Measurements from ENCODE around the gene LIN7C. TPM values are rescaled to one million over a fixed set of nuclear protein-coding genes. Genes with fewer than 3 reads are reported as not detected.

Gene LIN7C
- total and polyA plus RNA-seq, 9 of the 15 experiments (the other 6 are each of a cell fraction or from before 2014, with no cell fraction given), result 10.8 to 52.7 (median 21.5) TPM

DNA sequence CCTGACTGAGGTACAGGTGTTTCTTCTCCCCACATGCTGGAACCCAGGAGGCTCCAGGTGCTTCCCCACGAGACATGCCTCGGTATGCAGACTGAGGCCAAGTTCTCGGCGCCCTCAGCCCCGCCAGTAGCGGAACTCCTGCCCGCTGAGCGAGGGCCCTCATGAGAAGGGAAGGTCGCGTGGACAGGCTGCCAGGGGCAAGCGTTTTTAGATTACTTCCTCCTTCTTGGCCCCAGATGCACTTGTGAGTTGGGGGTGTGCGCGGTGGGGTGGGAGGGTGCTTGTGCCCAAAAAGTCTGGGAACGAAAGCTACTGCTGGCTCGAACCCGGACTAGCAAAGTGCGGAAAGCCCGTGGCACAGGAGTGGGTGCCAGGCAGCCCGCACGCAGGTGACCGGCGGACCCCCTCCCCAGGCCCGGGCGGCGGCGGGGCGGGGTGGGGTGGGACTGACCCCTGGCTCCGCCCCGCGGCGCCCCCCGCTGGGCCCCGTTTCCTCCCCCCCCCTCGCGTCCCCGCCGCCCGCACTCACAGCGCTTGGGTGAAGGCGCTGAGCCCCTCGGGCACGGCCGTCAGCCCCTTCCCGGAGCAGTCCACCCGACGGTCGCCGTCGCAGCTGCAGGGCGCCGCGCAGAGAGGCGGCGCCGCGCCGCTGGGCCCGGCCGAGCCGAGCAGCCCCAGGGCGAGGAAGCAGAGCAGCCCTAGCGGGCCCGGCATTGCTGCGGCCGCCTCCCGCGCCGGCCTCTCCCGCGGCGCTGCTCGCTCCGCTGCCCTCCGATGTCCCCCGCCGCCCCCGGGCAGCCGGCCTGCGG is 34.8 kb downstream of the LIN7C start (continued):
- TF ChIP-seq, protein P1, sequence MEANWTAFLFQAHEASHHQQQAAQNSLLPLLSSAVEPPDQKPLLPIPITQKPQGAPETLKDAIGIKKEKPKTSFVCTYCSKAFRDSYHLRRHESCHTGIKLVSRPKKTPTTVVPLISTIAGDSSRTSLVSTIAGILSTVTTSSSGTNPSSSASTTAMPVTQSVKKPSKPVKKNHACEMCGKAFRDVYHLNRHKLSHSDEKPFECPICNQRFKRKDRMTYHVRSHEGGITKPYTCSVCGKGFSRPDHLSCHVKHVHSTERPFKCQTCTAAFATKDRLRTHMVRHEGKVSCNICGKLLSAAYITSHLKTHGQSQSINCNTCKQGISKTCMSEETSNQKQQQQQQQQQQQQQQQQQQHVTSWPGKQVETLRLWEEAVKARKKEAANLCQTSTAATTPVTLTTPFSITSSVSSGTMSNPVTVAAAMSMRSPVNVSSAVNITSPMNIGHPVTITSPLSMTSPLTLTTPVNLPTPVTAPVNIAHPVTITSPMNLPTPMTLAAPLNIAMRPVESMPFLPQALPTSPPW (CRISPR knock-in tag; IDR thresholded peaks at IDR 0.05), result peak; percentile 84
- TF ChIP-seq ZKSCAN1 (IDR thresholded peaks at IDR 0.05; ENCODE audit: low read depth, low read length), result no peak
- 0 out of 2 replicates have a peak, but pooled peaks have one; percentile 21 for TF ChIP-seq ZNF12 (CRISPR knock-in tag; IDR thresholded peaks at IDR 0.05)
- TF ChIP-seq, protein P2, sequence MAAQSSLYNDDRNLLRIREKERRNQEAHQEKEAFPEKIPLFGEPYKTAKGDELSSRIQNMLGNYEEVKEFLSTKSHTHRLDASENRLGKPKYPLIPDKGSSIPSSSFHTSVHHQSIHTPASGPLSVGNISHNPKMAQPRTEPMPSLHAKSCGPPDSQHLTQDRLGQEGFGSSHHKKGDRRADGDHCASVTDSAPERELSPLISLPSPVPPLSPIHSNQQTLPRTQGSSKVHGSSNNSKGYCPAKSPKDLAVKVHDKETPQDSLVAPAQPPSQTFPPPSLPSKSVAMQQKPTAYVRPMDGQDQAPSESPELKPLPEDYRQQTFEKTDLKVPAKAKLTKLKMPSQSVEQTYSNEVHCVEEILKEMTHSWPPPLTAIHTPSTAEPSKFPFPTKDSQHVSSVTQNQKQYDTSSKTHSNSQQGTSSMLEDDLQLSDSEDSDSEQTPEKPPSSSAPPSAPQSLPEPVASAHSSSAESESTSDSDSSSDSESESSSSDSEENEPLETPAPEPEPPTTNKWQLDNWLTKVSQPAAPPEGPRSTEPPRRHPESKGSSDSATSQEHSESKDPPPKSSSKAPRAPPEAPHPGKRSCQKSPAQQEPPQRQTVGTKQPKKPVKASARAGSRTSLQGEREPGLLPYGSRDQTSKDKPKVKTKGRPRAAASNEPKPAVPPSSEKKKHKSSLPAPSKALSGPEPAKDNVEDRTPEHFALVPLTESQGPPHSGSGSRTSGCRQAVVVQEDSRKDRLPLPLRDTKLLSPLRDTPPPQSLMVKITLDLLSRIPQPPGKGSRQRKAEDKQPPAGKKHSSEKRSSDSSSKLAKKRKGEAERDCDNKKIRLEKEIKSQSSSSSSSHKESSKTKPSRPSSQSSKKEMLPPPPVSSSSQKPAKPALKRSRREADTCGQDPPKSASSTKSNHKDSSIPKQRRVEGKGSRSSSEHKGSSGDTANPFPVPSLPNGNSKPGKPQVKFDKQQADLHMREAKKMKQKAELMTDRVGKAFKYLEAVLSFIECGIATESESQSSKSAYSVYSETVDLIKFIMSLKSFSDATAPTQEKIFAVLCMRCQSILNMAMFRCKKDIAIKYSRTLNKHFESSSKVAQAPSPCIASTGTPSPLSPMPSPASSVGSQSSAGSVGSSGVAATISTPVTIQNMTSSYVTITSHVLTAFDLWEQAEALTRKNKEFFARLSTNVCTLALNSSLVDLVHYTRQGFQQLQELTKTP (IDR thresholded peaks at IDR 0.05; ENCODE audit: low read depth in 1 of 2, partially characterized antibody in 2 of 2), result no peak
- TF ChIP-seq ZFX (CRISPR knock-in tag; IDR thresholded peaks at IDR 0.05), result peak; percentile 22; the same call in 1 of the 2 replicates
- TF ChIP-seq, protein P3, sequence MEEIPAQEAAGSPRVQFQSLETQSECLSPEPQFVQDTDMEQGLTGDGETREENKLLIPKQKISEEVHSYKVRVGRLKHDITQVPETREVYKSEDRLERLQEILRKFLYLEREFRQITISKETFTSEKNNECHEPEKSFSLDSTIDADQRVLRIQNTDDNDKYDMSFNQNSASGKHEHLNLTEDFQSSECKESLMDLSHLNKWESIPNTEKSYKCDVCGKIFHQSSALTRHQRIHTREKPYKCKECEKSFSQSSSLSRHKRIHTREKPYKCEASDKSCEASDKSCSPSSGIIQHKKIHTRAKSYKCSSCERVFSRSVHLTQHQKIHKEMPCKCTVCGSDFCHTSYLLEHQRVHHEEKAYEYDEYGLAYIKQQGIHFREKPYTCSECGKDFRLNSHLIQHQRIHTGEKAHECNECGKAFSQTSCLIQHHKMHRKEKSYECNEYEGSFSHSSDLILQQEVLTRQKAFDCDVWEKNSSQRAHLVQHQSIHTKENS (CRISPR knock-in tag; IDR thresholded peaks at IDR 0.05), result no peak
- TF ChIP-seq PHF21A (IDR thresholded peaks at IDR 0.05; ENCODE audit: borderline replicate concordance, low read depth), result no peak
- TF ChIP-seq KDM5B (IDR thresholded peaks at IDR 0.05; ENCODE audit: insufficient replicate concordance, low read depth, low read length), result peak; percentile 15
- peak in 2 of 3 experiments; percentile 2 to 43 for TF ChIP-seq YY1 (IDR thresholded peaks at IDR 0.05; ENCODE audit: borderline replicate concordance in 1 of 3, control insufficient read depth in 1 of 3, extremely low read depth in 1 of 3, insufficient read depth in 3 of 3, insufficient read length in 1 of 3, insufficient replicate concordance in 2 of 3, low read depth in 1 of 3, low read length in 2 of 3)
